HG02943 (cell line): Measurements from ENCODE around the gene GDE1.
"Not testable (repeated sequence)": the region's sequence is repeated elsewhere in the genome, so short reads cannot be mapped to it uniquely, and the experiment has no call there.

ENCODE experiments used
- ATAC-seq: cut with Tn5 transposase; IDR thresholded peaks from one replicate; pipeline ENCODE4 v1.9.1; 2021; ENCODE audit warnings: mild to moderate bottlenecking, low read depth, moderate library complexity; ENCODE audit not compliant: unreplicated experiment

Gene GDE1

GRCh38 chr16:19521471-19522396 lies at the start of gene GDE1:
Gene GDE1 (minus strand): TSS chr16:19522098. CDS start chr16:19521964, 134 bp downstream.
- ATAC-seq = peak; percentile 67

GRCh38 chr16:19567560-19567959 lies 45.7 kb upstream of the GDE1 start:
- no peak for ATAC-seq

GRCh38 chr16:19566362-19566761 lies 44.5 kb upstream of the GDE1 start:
- no peak for ATAC-seq

- ATAC-seq = no peak
Measured at GRCh38 chr16:19563377-19563776, 41.5 kb upstream of the GDE1 start.

GRCh38 chr16:19560078-19560477 lies 38.2 kb upstream of the GDE1 start:
- no peak for ATAC-seq

GRCh38 chr16:19559242-19559910 lies 37.5 kb upstream of the GDE1 start:
- no peak for ATAC-seq

GRCh38 chr16:19555938-19556771 lies 34.3 kb upstream of the GDE1 start:
- ATAC-seq = peak; percentile 3

GRCh38 chr16:19555186-19555937 lies 33.5 kb upstream of the GDE1 start, which contains the start of gene VPS35L:
Gene VPS35L (plus strand): TSS chr16:19555703. CDS start chr16:19555730, 27 bp downstream.
- ATAC-seq = peak; percentile 95

- ATAC-seq = no peak
Measured at GRCh38 chr16:19549673-19550072, 27.8 kb upstream of the GDE1 start.

GRCh38 chr16:19548144-19548543 lies 26.2 kb upstream of the GDE1 start:
- ATAC-seq = no peak

- not testable (repeated sequence) for ATAC-seq
Measured at GRCh38 chr16:19543278-19543996, 21.5 kb upstream of the GDE1 start.

GRCh38 chr16:19542138-19542821 lies 20.4 kb upstream of the GDE1 start:
- ATAC-seq = no peak

- no peak for ATAC-seq
Measured at GRCh38 chr16:19540241-19540970, 18.5 kb upstream of the GDE1 start.

- no peak for ATAC-seq
Measured at GRCh38 chr16:19532601-19533000, 10.7 kb upstream of the GDE1 start.

- ATAC-seq = no peak
Measured at GRCh38 chr16:19528666-19529065, 6.8 kb upstream of the GDE1 start.

- no peak for ATAC-seq
Measured at GRCh38 chr16:19527161-19527560, 5.3 kb upstream of the GDE1 start.

GRCh38 chr16:19525385-19525723 lies 3.5 kb upstream of the GDE1 start:
- no peak for ATAC-seq
